DOHH2 (cell line): ENCODE measurements around the gene DLG5.

Source experiments
- H3F3A ChIP-seq: fragments of 200-600 bp; sonication (generic), shearing (Covaris generic); 2 replicates; pipeline ENCODE4 v1.6.0; 2016; ENCODE audit warnings: antibody characterized with exemption, mild to moderate bottlenecking; ENCODE audit not compliant: control insufficient read depth, insufficient read depth
- H3K27ac ChIP-seq: fragments of 200-600 bp; sonication (generic); 2 replicates; pipeline ENCODE4 v1.5.1; 2014; ENCODE audit warnings: low read depth, mild to moderate bottlenecking, low read length, moderate library complexity
- H3K27me3 ChIP-seq: fragments of 200-600 bp; sonication (generic); 2 replicates; pipeline ENCODE4 v1.6.1; 2014; ENCODE audit warnings: mild to moderate bottlenecking, low read length, mixed read lengths; ENCODE audit not compliant: control insufficient read depth
- H3K36me3 ChIP-seq: fragments of 200-600 bp; sonication (generic); 2 replicates; pipeline ENCODE4 v1.6.1; 2014; ENCODE audit warnings: mild to moderate bottlenecking, low read length, moderate library complexity, mixed read lengths; ENCODE audit not compliant: control insufficient read depth
- H3K4me1 ChIP-seq: fragments of 200-600 bp; sonication (generic); 2 replicates; pipeline ENCODE4 v1.6.1; 2014; ENCODE audit warnings: mild to moderate bottlenecking, low read length, mixed read lengths; ENCODE audit not compliant: control insufficient read depth
- H3K4me2 ChIP-seq: fragments of 200-600 bp; sonication (generic); 2 replicates; pipeline ENCODE4 v1.6.0; 2014; ENCODE audit warnings: mild to moderate bottlenecking, low read length, moderate library complexity
- H3K4me3 ChIP-seq: fragments of 200-600 bp; sonication (generic); 2 replicates; pipeline ENCODE4 v1.5.1; 2014; ENCODE audit warnings: mild to moderate bottlenecking, low read length, mixed read lengths
- H3K79me2 ChIP-seq: fragments of 200-600 bp; sonication (generic); 2 replicates; pipeline ENCODE4 v1.6.1; 2014; ENCODE audit warnings: mild to moderate bottlenecking, low read length, mixed read lengths; ENCODE audit not compliant: control insufficient read depth
- H3K9me2 ChIP-seq: fragments of 200-600 bp; sonication (generic); replicated peaks from 2 replicates; pipeline ENCODE4 v1.6.1; 2014; ENCODE audit warnings: mild to moderate bottlenecking, low read length, mixed read lengths; ENCODE audit not compliant: control insufficient read depth
- H3K9me3 ChIP-seq: fragments of 200-600 bp; sonication (generic); 2 replicates; pipeline ENCODE4 v1.6.1; 2014; ENCODE audit warnings: antibody characterized with exemption, low read length, mixed read lengths; ENCODE audit not compliant: control insufficient read depth, insufficient read depth
- H4K20me1 ChIP-seq: fragments of 200-600 bp; sonication (generic); 2 replicates; pipeline ENCODE4 v1.6.0; 2014; ENCODE audit warnings: low read depth, mild to moderate bottlenecking, antibody characterized with exemption, low read length, moderate library complexity; ENCODE audit not compliant: control insufficient read depth, insufficient read depth
- CTCF ChIP-seq: fragments of 200-600 bp; sonication (generic); IDR thresholded peaks from one replicate; pipeline ENCODE4 v1.5.1; 2014; ENCODE audit warnings: antibody characterized with exemption, mild to moderate bottlenecking, low read depth, low read length; ENCODE audit not compliant: poor library complexity, severe bottlenecking
- EZH2phosphoT487 ChIP-seq: fragments of 200-600 bp; sonication (generic); IDR thresholded peaks from 2 replicates; pipeline ENCODE4 v1.6.1; 2017; ENCODE audit warnings: borderline replicate concordance, mild to moderate bottlenecking, antibody characterized with exemption, low read length, moderate library complexity, mixed read lengths

Gene DLG5

GRCh38 chr10:77817541-77817940 lies 109.0 kb downstream of the DLG5 start:
- H3K27ac ChIP-seq: no peak overlapping the region
- no peak overlapping the region for H3K4me2 ChIP-seq
- H3K36me3 ChIP-seq: no peaks in the 10 kb centered on the region
- H3K79me2 ChIP-seq: no peaks in the 10 kb centered on the region
- TF ChIP-seq CTCF: no peak
- TF ChIP-seq EZH2phosphoT487: no peak
- no peak overlapping the region for H3K4me3 ChIP-seq
- no peaks in the 10 kb centered on the region for H3K9me2 ChIP-seq
- H3F3A ChIP-seq: no peaks in the 10 kb centered on the region
- H3K27me3 ChIP-seq: no peaks in the 10 kb centered on the region
- no peaks in the 10 kb centered on the region for H3K9me3 ChIP-seq
- H4K20me1 ChIP-seq: no peaks in the 10 kb centered on the region
- H3K4me1 ChIP-seq: no peaks in the 10 kb centered on the region

GRCh38 chr10:77816311-77816710 lies 110.2 kb downstream of the DLG5 start:
- Histone ChIP-seq H3K4me1 (no peaks in the 10 kb centered on the region), H3K36me3 (no peaks in the 10 kb centered on the region), H3F3A (no peaks in the 10 kb centered on the region), H3K4me2 (no peak overlapping the region), H3K9me3 (no peaks in the 10 kb centered on the region), H4K20me1 (no peaks in the 10 kb centered on the region), H3K27me3 (no peaks in the 10 kb centered on the region), H3K4me3 (no peak overlapping the region), H3K79me2 (no peaks in the 10 kb centered on the region), H3K9me2 (no peaks in the 10 kb centered on the region), H3K27ac (no peak overlapping the region)
- no peak for TF ChIP-seq CTCF
- no peak for TF ChIP-seq EZH2phosphoT487

GRCh38 chr10:77812741-77813140 lies 113.8 kb downstream of the DLG5 start:
- Histone ChIP-seq H3K4me3 (no peak overlapping the region), H4K20me1 (no peaks in the 10 kb centered on the region), H3K27ac (no peak overlapping the region), H3K36me3 (no peaks in the 10 kb centered on the region), H3F3A (no peaks in the 10 kb centered on the region), H3K79me2 (no peaks in the 10 kb centered on the region), H3K27me3 (no peaks in the 10 kb centered on the region), H3K4me1 (no peaks in the 10 kb centered on the region), H3K9me2 (no peaks in the 10 kb centered on the region), H3K9me3 (no peaks in the 10 kb centered on the region), H3K4me2 (no peak overlapping the region)
- TF ChIP-seq CTCF (no peak), EZH2phosphoT487 (no peak)
